OCI-LY1 (cell line): Measurements from ENCODE around the gene TBC1D20.

ENCODE experiments used
- EZH2 ChIP-seq: fragments of 200-600 bp; sonication (generic), shearing (Covaris generic); IDR thresholded peaks from 2 replicates; pipeline ENCODE4 v1.8.0; 2017; ENCODE audit warnings: borderline replicate concordance, mixed run types, mild to moderate bottlenecking, antibody characterized with exemption, low read length, moderate library complexity, mixed read lengths
- TF ChIP-seq, protein P1 (sequence below): fragments of 200-600 bp; sonication (generic), shearing (Covaris generic); IDR thresholded peaks from 2 replicates; pipeline ENCODE4 v1.5.1; 2017; ENCODE audit warnings: mild to moderate bottlenecking, antibody characterized with exemption, low read length, moderate library complexity, mixed read lengths

- TF ChIP-seq, protein P1, sequence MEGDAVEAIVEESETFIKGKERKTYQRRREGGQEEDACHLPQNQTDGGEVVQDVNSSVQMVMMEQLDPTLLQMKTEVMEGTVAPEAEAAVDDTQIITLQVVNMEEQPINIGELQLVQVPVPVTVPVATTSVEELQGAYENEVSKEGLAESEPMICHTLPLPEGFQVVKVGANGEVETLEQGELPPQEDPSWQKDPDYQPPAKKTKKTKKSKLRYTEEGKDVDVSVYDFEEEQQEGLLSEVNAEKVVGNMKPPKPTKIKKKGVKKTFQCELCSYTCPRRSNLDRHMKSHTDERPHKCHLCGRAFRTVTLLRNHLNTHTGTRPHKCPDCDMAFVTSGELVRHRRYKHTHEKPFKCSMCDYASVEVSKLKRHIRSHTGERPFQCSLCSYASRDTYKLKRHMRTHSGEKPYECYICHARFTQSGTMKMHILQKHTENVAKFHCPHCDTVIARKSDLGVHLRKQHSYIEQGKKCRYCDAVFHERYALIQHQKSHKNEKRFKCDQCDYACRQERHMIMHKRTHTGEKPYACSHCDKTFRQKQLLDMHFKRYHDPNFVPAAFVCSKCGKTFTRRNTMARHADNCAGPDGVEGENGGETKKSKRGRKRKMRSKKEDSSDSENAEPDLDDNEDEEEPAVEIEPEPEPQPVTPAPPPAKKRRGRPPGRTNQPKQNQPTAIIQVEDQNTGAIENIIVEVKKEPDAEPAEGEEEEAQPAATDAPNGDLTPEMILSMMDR: no peak
- no peak for TF ChIP-seq EZH2
Measured at GRCh38 chr20:397432-398237, 64.7 kb downstream of the TBC1D20 start.
